ENCODE measurements around the gene SLC25A51. TPM values are rescaled to one million over a fixed set of nuclear protein-coding genes. Genes with fewer than 3 reads are reported as not detected.
A peak's percentile ranks its signal among the peaks of the same experiment; 100 is the strongest.

SLC25A51 gene
- polyA plus RNA-seq, 2 of the 4 experiments (the other 2 are of a cell fraction) = 17.2 to 24.3 TPM

- H3K27ac ChIP-seq = peak overlapping the region; percentile 81 to 91
- H3K4me1 ChIP-seq = peaks cover 65% of the 10 kb centered on the region
- 0 out of 2 replicates have a peak, but pooled peaks have one; percentile 31 for TF ChIP-seq FOSL2 (IDR thresholded peaks at IDR 0.05)
- TF ChIP-seq FOSL2 (CRISPR knock-in tag; IDR thresholded peaks at IDR 0.05) = peak; percentile 56
- TF ChIP-seq JUNB (IDR thresholded peaks at IDR 0.05) = 0 out of 2 replicates have a peak, but pooled peaks have one; percentile 27
- no peak for TF ChIP-seq ELK1 (IDR thresholded peaks at IDR 0.05; ENCODE audit: low read depth, low read length)
- 53% methylated on average over 6 of the region's 6 CpGs for WGBS (ENCODE audit: missing lambda C conversion rate)
- H3K4me2 ChIP-seq = peak overlapping the region; percentile 69
- ChIA-PET POLR2A (interaction anchor here (0.6 kb wide), 1 partner anchor 468 kb away, joined by 9 read pairs; no protein-coding TSS in a partner anchor), CTCF (no interaction called here)
- DNase-seq (ENCODE audit: low read depth in 1 of 2, low spot score in 1 of 2) (peak; percentile 69 to 77), FAIRE-seq (no peak), ATAC-seq (peak; percentile 61 to 68)
- no peaks in the 10 kb centered on the region for H3K9me3 ChIP-seq
- H3K4me3 ChIP-seq = no peak overlapping the region
Observed at GRCh38 chr9:37952731-37953130, 48.8 kb upstream of the SLC25A51 start.

- H3K4me2 ChIP-seq = peak overlapping the region; percentile 69; the same call in 2 of the 3 replicates
- TF ChIP-seq CBX8 (IDR thresholded peaks at IDR 0.05) (no peak), GATA3 (IDR thresholded peaks at IDR 0.05; ENCODE audit: borderline replicate concordance) (0 out of 2 replicates have a peak, but pooled peaks have one; percentile 32), HMGXB4 (CRISPR knock-in tag; IDR thresholded peaks at IDR 0.05; ENCODE audit: borderline replicate concordance) (no peak), MAX (IDR thresholded peaks at IDR 0.05) (peak; percentile 32), KDM1A (IDR thresholded peaks at IDR 0.05; ENCODE audit: low read depth) (peak; percentile 87; the same call in 1 of the 2 replicates), JUN (IDR thresholded peaks at IDR 0.05) (no peak; a peak in 1 of 5 replicates), RAD21 (conservative IDR thresholded peaks at IDR 0.05 in 1 of 2, IDR thresholded peaks at IDR 0.05 in 1 of 2) (no peak)
- H3K4me1 ChIP-seq = peaks cover 67% of the 10 kb centered on the region
- DNase-seq (ENCODE audit: low read depth in 1 of 2, low spot score in 1 of 2) = peak; percentile 32 to 51
- ChIA-PET CTCF (interaction anchor here (0.8 to 1.4 kb wide), 4 partner anchors 18 to 117 kb away, joined by 3 to 5 read pairs (median 4); no protein-coding TSS in a partner anchor), POLR2A (interaction anchor here (0.6 kb wide), 1 partner anchor 467 kb away, joined by 9 read pairs; no protein-coding TSS in a partner anchor)
- 61% methylated on average over 12 of the region's 12 CpGs for WGBS (ENCODE audit: missing lambda C conversion rate)
- FAIRE-seq = no peak
- no peaks in the 10 kb centered on the region for H3K9me3 ChIP-seq
- H3K4me3 ChIP-seq = no peak overlapping the region
- peak in 1 of 2 experiments; percentile 10; a peak in 2 of 6 replicates for ATAC-seq
- H3K27ac ChIP-seq = peak overlapping the region; percentile 81 to 91
Observed at GRCh38 chr9:37951671-37952449, 47.9 kb upstream of the SLC25A51 start.

GRCh38 chr9:37950561-37950960 is 46.6 kb upstream of the SLC25A51 start:
- FAIRE-seq (no peak), ATAC-seq (no peak), DNase-seq (ENCODE audit: low read depth in 1 of 2, low spot score in 1 of 2) (no peak)
- no peak for TF ChIP-seq EP300 (IDR thresholded peaks at IDR 0.05)
- no peak for TF ChIP-seq TP53 (CRISPR knock-in tag; IDR thresholded peaks at IDR 0.05)
- TF ChIP-seq EHF (CRISPR knock-in tag; IDR thresholded peaks at IDR 0.05) = no peak
- no peak for TF ChIP-seq MAZ (IDR thresholded peaks at IDR 0.05; ENCODE audit: borderline replicate concordance, low read depth, low read length)
- WGBS (ENCODE audit: missing lambda C conversion rate) = 94% methylated on average over 12 of the region's 12 CpGs
- CTCF ChIA-PET = interaction anchor here (0.8 to 1.5 kb wide), 7 partner anchors 10 to 118 kb away, joined by 3 to 6 read pairs (median 4); no protein-coding TSS in a partner anchor
- POLR2A ChIA-PET = no interaction called here
- H3K27ac ChIP-seq = peak overlapping the region in 1 of 2 experiments; percentile 91; a peak in 4 of 6 replicates
- peaks cover 73% of the 10 kb centered on the region for H3K4me1 ChIP-seq
- no peaks in the 10 kb centered on the region for H3K9me3 ChIP-seq
- H3K4me2 ChIP-seq = no peak overlapping the region
- H3K4me3 ChIP-seq = no peak overlapping the region

Measured in A549 (cell line).